Raji (cell line): ENCODE measurements around the gene IFNA7.

Experiments
- POLR2A ChIP-seq: IDR thresholded peaks from 2 replicates; pipeline ENCODE4 v1.6.1; 2011; ENCODE audit warnings: low read depth, low read length, control low read depth; ENCODE audit not compliant: insufficient read depth

The IFNA7 gene

GRCh38 chr9:21165516-21165915, 36.5 kb downstream of the IFNA7 start:
- TF ChIP-seq POLR2A: no peak

GRCh38 chr9:21160178-21160577, 41.8 kb downstream of the IFNA7 start:
- TF ChIP-seq POLR2A: no peak

- TF ChIP-seq POLR2A: no peak
Observed at GRCh38 chr9:21155501-21155900, 46.5 kb downstream of the IFNA7 start.

GRCh38 chr9:21154018-21154608, 47.9 kb downstream of the IFNA7 start:
- no peak for TF ChIP-seq POLR2A

GRCh38 chr9:21153336-21154017, 48.5 kb downstream of the IFNA7 start:
- TF ChIP-seq POLR2A: no peak
